ENCODE results near the gene TARS3. TPM values are rescaled to one million over a fixed set of nuclear protein-coding genes. Genes with fewer than 3 reads are reported as not detected.
A peak's percentile ranks its signal among the peaks of the same experiment; 100 is the strongest.

TARS3 gene
- total RNA-seq, 1 experiment from 2014 or later = 12.4 TPM

DNA sequence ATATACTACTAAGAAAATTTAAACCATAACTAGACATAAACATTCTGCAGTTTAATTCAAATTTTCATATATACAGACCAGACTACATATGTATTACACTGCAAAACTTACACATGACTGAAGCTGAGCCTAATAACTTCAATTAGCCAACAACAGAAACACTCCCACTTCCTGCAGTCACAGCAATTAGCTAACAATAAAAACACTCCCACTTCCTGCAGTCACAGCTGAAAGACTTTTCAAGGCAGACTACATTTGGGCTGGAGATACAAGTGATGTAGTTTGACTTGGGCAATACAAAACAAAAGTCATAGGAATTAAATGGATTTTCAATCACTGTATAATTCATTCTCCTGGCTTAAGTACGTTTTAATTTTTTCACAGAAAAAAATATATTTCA lies 82.4 kb downstream of the TARS3 start:
- TF ChIP-seq TCF7L2 (IDR thresholded peaks at IDR 0.05; ENCODE audit: low read depth, low read length) (no peak), SIN3A (IDR thresholded peaks at IDR 0.05; ENCODE audit: borderline replicate concordance, insufficient read depth, low read depth, low read length) (no peak), POLR2AphosphoS5 (IDR thresholded peaks at IDR 0.05; ENCODE audit: low read depth, low read length) (no peak)
- TF ChIP-seq, protein P1, sequence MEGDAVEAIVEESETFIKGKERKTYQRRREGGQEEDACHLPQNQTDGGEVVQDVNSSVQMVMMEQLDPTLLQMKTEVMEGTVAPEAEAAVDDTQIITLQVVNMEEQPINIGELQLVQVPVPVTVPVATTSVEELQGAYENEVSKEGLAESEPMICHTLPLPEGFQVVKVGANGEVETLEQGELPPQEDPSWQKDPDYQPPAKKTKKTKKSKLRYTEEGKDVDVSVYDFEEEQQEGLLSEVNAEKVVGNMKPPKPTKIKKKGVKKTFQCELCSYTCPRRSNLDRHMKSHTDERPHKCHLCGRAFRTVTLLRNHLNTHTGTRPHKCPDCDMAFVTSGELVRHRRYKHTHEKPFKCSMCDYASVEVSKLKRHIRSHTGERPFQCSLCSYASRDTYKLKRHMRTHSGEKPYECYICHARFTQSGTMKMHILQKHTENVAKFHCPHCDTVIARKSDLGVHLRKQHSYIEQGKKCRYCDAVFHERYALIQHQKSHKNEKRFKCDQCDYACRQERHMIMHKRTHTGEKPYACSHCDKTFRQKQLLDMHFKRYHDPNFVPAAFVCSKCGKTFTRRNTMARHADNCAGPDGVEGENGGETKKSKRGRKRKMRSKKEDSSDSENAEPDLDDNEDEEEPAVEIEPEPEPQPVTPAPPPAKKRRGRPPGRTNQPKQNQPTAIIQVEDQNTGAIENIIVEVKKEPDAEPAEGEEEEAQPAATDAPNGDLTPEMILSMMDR (IDR thresholded peaks at IDR 0.05) = no peak
- TF ChIP-seq, protein P2, sequence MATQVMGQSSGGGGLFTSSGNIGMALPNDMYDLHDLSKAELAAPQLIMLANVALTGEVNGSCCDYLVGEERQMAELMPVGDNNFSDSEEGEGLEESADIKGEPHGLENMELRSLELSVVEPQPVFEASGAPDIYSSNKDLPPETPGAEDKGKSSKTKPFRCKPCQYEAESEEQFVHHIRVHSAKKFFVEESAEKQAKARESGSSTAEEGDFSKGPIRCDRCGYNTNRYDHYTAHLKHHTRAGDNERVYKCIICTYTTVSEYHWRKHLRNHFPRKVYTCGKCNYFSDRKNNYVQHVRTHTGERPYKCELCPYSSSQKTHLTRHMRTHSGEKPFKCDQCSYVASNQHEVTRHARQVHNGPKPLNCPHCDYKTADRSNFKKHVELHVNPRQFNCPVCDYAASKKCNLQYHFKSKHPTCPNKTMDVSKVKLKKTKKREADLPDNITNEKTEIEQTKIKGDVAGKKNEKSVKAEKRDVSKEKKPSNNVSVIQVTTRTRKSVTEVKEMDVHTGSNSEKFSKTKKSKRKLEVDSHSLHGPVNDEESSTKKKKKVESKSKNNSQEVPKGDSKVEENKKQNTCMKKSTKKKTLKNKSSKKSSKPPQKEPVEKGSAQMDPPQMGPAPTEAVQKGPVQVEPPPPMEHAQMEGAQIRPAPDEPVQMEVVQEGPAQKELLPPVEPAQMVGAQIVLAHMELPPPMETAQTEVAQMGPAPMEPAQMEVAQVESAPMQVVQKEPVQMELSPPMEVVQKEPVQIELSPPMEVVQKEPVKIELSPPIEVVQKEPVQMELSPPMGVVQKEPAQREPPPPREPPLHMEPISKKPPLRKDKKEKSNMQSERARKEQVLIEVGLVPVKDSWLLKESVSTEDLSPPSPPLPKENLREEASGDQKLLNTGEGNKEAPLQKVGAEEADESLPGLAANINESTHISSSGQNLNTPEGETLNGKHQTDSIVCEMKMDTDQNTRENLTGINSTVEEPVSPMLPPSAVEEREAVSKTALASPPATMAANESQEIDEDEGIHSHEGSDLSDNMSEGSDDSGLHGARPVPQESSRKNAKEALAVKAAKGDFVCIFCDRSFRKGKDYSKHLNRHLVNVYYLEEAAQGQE (IDR thresholded peaks at IDR 0.05; ENCODE audit: insufficient read depth in 1 of 2, low read depth in 2 of 2, low read length in 1 of 2) = no peak

DNA sequence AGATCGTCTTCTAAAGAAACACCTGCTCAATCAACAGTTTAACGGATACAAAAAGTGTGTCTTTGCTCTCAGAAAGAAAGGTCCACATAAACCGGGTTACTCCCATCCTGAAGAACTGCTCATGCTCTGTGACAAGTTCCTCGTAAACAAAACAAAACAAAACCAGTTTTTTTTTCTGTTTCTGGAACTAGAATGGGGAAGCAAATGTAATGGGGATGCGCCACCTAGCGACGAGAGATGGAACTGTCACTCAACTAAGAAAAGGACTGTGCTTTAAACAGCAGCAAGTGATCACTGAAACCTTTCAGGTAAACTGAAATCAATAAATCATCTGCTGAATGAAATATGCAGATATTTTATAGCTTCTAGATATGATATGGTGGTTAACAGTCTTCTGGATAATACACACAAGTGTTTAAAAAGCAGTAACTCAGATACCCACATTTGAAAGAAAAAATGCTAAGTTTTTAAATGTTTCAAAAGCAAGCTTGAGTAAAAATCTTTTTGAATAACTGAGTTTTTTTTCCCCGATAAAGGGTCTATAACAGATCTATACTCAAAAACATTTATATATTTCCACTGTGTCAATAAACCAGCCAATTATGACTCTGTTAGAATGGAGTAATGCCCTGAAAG lies 83.0 kb downstream of the TARS3 start:
- Histone ChIP-seq H3K4me3 (ENCODE audit: low read depth in 2 of 2, low read length in 2 of 2) (no peak overlapping the region), H3K27me3 (ENCODE audit: control insufficient read depth, insufficient read depth, low read length) (no peaks in the 10 kb centered on the region), H3K27ac (ENCODE audit: low read length) (no peak overlapping the region), H3K4me1 (ENCODE audit: control insufficient read depth, insufficient read depth, low read length) (no peaks in the 10 kb centered on the region; the same call in 1 of the 2 replicates), H3K36me3 (ENCODE audit: control insufficient read depth, insufficient read depth, low read length) (peaks cover 30% of the 10 kb centered on the region), H3K9me3 (ENCODE audit: control insufficient read depth, insufficient read depth, low read depth, low read length) (no peaks in the 10 kb centered on the region)
- in situ Hi-C loops (cut with HindIII; ENCODE audit: low pct_unique_long_range_greater_than_20kb, low sequenced_read_pairs) (no loop called here), intact Hi-C loops (cut with micrococcal nuclease; ENCODE audit: unreplicated experiment) (loop anchor here (1.0 kb wide), 1 partner anchor 341 kb away; no protein-coding TSS in a partner anchor)
- no peak for TF ChIP-seq POLR2AphosphoS5 (IDR thresholded peaks at IDR 0.05; ENCODE audit: low read depth, low read length)
- TF ChIP-seq, protein P1 (IDR thresholded peaks at IDR 0.05) = peak; percentile 92
- no TSS peak for BruUV-seq (replicated peaks)
- POLR2A ChIA-PET = no interaction called here
- DNase-seq (ENCODE audit: low read depth, low spot score) (peak; percentile 61), ATAC-seq (peak; percentile 67)
- CTCF ChIA-PET = interaction anchor here (0.6 to 2.6 kb wide), 4 partner anchors 9 to 341 kb away, joined by 3 to 10 read pairs (median 4); no protein-coding TSS in a partner anchor

More for the DNA sequence above, 82.4 kb downstream of the TARS3 start:
- Histone ChIP-seq H3K4me1 (ENCODE audit: control insufficient read depth, insufficient read depth, low read length) (no peaks in the 10 kb centered on the region; the same call in 1 of the 2 replicates), H3K9me3 (ENCODE audit: control insufficient read depth, insufficient read depth, low read depth, low read length) (no peaks in the 10 kb centered on the region), H3K27ac (ENCODE audit: low read length) (no peak overlapping the region), H3K27me3 (ENCODE audit: control insufficient read depth, insufficient read depth, low read length) (no peaks in the 10 kb centered on the region), H3K4me3 (ENCODE audit: low read depth in 2 of 2, low read length in 2 of 2) (no peak overlapping the region), H3K36me3 (ENCODE audit: control insufficient read depth, insufficient read depth, low read length) (peaks cover 37% of the 10 kb centered on the region)
- ChIA-PET POLR2A (no interaction called here), CTCF (interaction anchor here (0.6 to 2.6 kb wide), 5 partner anchors 9 to 366 kb away, joined by 3 to 10 read pairs (median 5); no protein-coding TSS in a partner anchor)
- intact Hi-C loops (cut with micrococcal nuclease; ENCODE audit: unreplicated experiment) = loop anchor here (1.0 kb wide), 1 partner anchor 342 kb away; no protein-coding TSS in a partner anchor
- ATAC-seq = no peak
- BruUV-seq (replicated peaks) = TSS peak; percentile 0
- in situ Hi-C loops (cut with HindIII; ENCODE audit: low pct_unique_long_range_greater_than_20kb, low sequenced_read_pairs) = no loop called here
- DNase-seq (ENCODE audit: low read depth, low spot score) = no peak

Data from Panc1 (cell line).